ENCODE data around the gene NKAIN1.

DNA sequence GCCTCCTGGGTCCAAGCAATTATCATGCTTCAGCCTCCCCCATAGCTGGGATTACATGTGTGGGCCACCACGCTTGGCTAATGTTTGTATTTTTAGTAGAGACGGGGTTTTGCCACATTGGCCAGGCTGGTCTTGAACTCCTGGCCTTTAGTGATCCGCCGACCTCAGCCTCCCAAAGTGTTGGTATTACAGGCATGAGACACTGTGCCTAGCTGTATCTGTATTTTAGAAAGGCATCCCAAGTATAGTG is 69.3 kb downstream of the NKAIN1 start:
- TF ChIP-seq, protein P1, sequence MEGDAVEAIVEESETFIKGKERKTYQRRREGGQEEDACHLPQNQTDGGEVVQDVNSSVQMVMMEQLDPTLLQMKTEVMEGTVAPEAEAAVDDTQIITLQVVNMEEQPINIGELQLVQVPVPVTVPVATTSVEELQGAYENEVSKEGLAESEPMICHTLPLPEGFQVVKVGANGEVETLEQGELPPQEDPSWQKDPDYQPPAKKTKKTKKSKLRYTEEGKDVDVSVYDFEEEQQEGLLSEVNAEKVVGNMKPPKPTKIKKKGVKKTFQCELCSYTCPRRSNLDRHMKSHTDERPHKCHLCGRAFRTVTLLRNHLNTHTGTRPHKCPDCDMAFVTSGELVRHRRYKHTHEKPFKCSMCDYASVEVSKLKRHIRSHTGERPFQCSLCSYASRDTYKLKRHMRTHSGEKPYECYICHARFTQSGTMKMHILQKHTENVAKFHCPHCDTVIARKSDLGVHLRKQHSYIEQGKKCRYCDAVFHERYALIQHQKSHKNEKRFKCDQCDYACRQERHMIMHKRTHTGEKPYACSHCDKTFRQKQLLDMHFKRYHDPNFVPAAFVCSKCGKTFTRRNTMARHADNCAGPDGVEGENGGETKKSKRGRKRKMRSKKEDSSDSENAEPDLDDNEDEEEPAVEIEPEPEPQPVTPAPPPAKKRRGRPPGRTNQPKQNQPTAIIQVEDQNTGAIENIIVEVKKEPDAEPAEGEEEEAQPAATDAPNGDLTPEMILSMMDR (conservative IDR thresholded peaks at IDR 0.05; ENCODE audit: low read length): no peak
- no peak for TF ChIP-seq EZH2phosphoT487 (IDR thresholded peaks at IDR 0.05; ENCODE audit: borderline replicate concordance)
